Glutamatergic neuron (in vitro differentiated cells): ENCODE data around the gene ITPRID2. TPM values are rescaled to one million over a fixed set of nuclear protein-coding genes. Genes with fewer than 3 reads are reported as not detected.
A peak's percentile ranks its signal among the peaks of the same experiment; 100 is the strongest.

Experiments
- DNase-seq: peaks from one replicate; pipeline ENCODE4 v3.0.0; 2022
- H3K27ac Mint-ChIP-seq: one replicate; pipeline ENCODE4 v1.8.0; 2020; ENCODE audit warnings: mild to moderate bottlenecking, mixed read lengths, inconsistent platforms; ENCODE audit not compliant: unreplicated experiment
- H3K27me3 Mint-ChIP-seq: one replicate; pipeline ENCODE4 v1.8.0; 2020; ENCODE audit warnings: mild to moderate bottlenecking, moderate library complexity, mixed read lengths, inconsistent platforms; ENCODE audit not compliant: unreplicated experiment
- H3K36me3 Mint-ChIP-seq: one replicate; pipeline ENCODE4 v1.8.0; 2020; ENCODE audit warnings: mild to moderate bottlenecking, mixed read lengths, inconsistent platforms; ENCODE audit not compliant: unreplicated experiment
- H3K4me1 Mint-ChIP-seq: one replicate; pipeline ENCODE4 v1.8.0; 2020; ENCODE audit warnings: mild to moderate bottlenecking, low read depth, mixed read lengths, inconsistent platforms; ENCODE audit not compliant: unreplicated experiment
- H3K4me3 Mint-ChIP-seq: one replicate; pipeline ENCODE4 v1.8.0; 2020; ENCODE audit warnings: mild to moderate bottlenecking, mixed read lengths, inconsistent platforms; ENCODE audit not compliant: unreplicated experiment
- H3K9me3 Mint-ChIP-seq: one replicate; pipeline ENCODE4 v1.8.0; 2020; ENCODE audit warnings: mild to moderate bottlenecking, moderate library complexity, mixed read lengths, inconsistent platforms; ENCODE audit not compliant: unreplicated experiment
- CTCF ChIP-seq: fragments of 200-600 bp; sonication (generic); IDR thresholded peaks from one replicate; pipeline ENCODE4 v1.5.0; 2021; ENCODE audit not compliant: partially characterized antibody, unreplicated experiment
- total RNA-seq: library from RNA; stranded (reverse); fragmentation: NEBNext Ultra II Directional; extraction: Animal tissue kit (Norgen Biotek cat#: 25700); gene quantifications from one replicate; pipeline ENCODE4 v1.2.1, GENCODE V29; 2021; ENCODE audit not compliant: unreplicated experiment

Gene ITPRID2
- total RNA-seq, 1 donor from 2014 or later, result 32.8 TPM

- DNase-seq, result no peak
- H3K27me3 Mint-ChIP-seq, result peaks cover 3% of the 10 kb centered on the region
- H3K36me3 Mint-ChIP-seq, result no peaks in the 10 kb centered on the region
- peaks cover 3% of the 10 kb centered on the region for H3K9me3 Mint-ChIP-seq
- TF ChIP-seq CTCF, result no peak
- H3K27ac Mint-ChIP-seq, result no peak overlapping the region
- no peak overlapping the region for H3K4me3 Mint-ChIP-seq
- no peaks in the 10 kb centered on the region for H3K4me1 Mint-ChIP-seq
These were observed 5.3 kb upstream of the ITPRID2 start for GRCh38 chr2:181886192-181886591.

- H3K4me3 Mint-ChIP-seq, result no peak overlapping the region
- H3K27me3 Mint-ChIP-seq, result peaks cover 3% of the 10 kb centered on the region
- H3K36me3 Mint-ChIP-seq, result no peaks in the 10 kb centered on the region
- H3K9me3 Mint-ChIP-seq, result peaks cover 6% of the 10 kb centered on the region
- no peaks in the 10 kb centered on the region for H3K4me1 Mint-ChIP-seq
- no peak for DNase-seq
- H3K27ac Mint-ChIP-seq, result no peak overlapping the region
- TF ChIP-seq CTCF, result no peak
These were observed 4.5 kb upstream of the ITPRID2 start for GRCh38 chr2:181887045-181887444.

GRCh38 chr2:181889776-181890175, 1.8 kb upstream of the ITPRID2 start:
- DNase-seq, result no peak
- no peak for TF ChIP-seq CTCF
- H3K4me1 Mint-ChIP-seq, result peaks cover 4% of the 10 kb centered on the region
- H3K9me3 Mint-ChIP-seq, result peaks cover 9% of the 10 kb centered on the region
- H3K4me3 Mint-ChIP-seq, result no peak overlapping the region
- H3K36me3 Mint-ChIP-seq, result no peaks in the 10 kb centered on the region
- H3K27me3 Mint-ChIP-seq, result peaks cover 6% of the 10 kb centered on the region
- H3K27ac Mint-ChIP-seq, result no peak overlapping the region

- peaks cover 9% of the 10 kb centered on the region for H3K9me3 Mint-ChIP-seq
- H3K4me1 Mint-ChIP-seq, result peaks cover 4% of the 10 kb centered on the region
- no peak for DNase-seq
- H3K36me3 Mint-ChIP-seq, result no peaks in the 10 kb centered on the region
- H3K4me3 Mint-ChIP-seq, result no peak overlapping the region
- H3K27me3 Mint-ChIP-seq, result peaks cover 6% of the 10 kb centered on the region
- H3K27ac Mint-ChIP-seq, result no peak overlapping the region
- TF ChIP-seq CTCF, result no peak
These were observed 1.3 kb upstream of the ITPRID2 start for GRCh38 chr2:181890271-181890670.

GRCh38 chr2:181891966-181892798, 652 bp downstream of the ITPRID2 start:
- H3K4me1 Mint-ChIP-seq, result peaks cover 4% of the 10 kb centered on the region
- no peaks in the 10 kb centered on the region for H3K36me3 Mint-ChIP-seq
- H3K4me3 Mint-ChIP-seq, result peak overlapping the region; percentile 96
- peaks cover 9% of the 10 kb centered on the region for H3K9me3 Mint-ChIP-seq
- no peak for TF ChIP-seq CTCF
- H3K27ac Mint-ChIP-seq, result peak overlapping the region; percentile 88
- H3K27me3 Mint-ChIP-seq, result peaks cover 6% of the 10 kb centered on the region
- DNase-seq, result peak; percentile 70
